HCT116 (cell line): ENCODE measurements around the gene INF2.

Source experiments
- CEBPB ChIP-seq: IDR thresholded peaks from 2 replicates; pipeline ENCODE4 v1.6.1; 2012; ENCODE audit warnings: low read depth
- CTCF ChIP-seq, 3 experiments: fragments of 200-600 bp in 1 of 3; sonication (generic) in 1 of 3; IDR thresholded peaks in 2 of 3; conservative IDR thresholded peaks in 1 of 3; 2 replicates each; pipeline ENCODE4 v1.5.1; 2012 to 2017; ENCODE audit warnings: low read depth in 2 of 3, low read length in 2 of 3, antibody characterized with exemption in 1 of 3, borderline replicate concordance in 1 of 3, control low read depth in 1 of 3, mild to moderate bottlenecking in 1 of 3, mixed read lengths in 1 of 3, mixed run types in 1 of 3, moderate library complexity in 1 of 3; ENCODE audit not compliant: insufficient read depth in 1 of 3
- EZH2 ChIP-seq: fragments of 200-600 bp; sonication (generic); IDR thresholded peaks from 2 replicates; pipeline ENCODE4 v1.6.1; 2017; ENCODE audit warnings: antibody characterized with exemption, mixed run types
- POLR2A ChIP-seq: IDR thresholded peaks from 2 replicates; pipeline ENCODE4 v1.7.0; 2011; ENCODE audit warnings: borderline replicate concordance; ENCODE audit not compliant: insufficient read depth, insufficient read length; ENCODE audit errors: extremely low read depth
- POLR2AphosphoS5 ChIP-seq: IDR thresholded peaks from 2 replicates; pipeline ENCODE4 v1.6.1; 2011; ENCODE audit warnings: mild to moderate bottlenecking, low read depth, low read length, moderate library complexity
- RAD21 ChIP-seq: IDR thresholded peaks from 2 replicates; pipeline ENCODE4 v1.6.1; 2012; ENCODE audit warnings: low read depth, mild to moderate bottlenecking
- REST ChIP-seq: IDR thresholded peaks from 2 replicates; pipeline ENCODE4 v1.6.1; 2012; ENCODE audit warnings: low read depth
- SIN3A ChIP-seq: IDR thresholded peaks from 2 replicates; pipeline ENCODE4 v1.6.1; 2012; ENCODE audit warnings: low read depth

GRCh38 chr14:104685998-104686610, 3.3 kb upstream of the INF2 start:
- TF ChIP-seq CTCF (IDR thresholded peaks at IDR 0.05 in 2 of 3, conservative IDR thresholded peaks at IDR 0.05 in 1 of 3; ENCODE audit: borderline replicate concordance in 1 of 3, insufficient read depth in 1 of 3, low read depth in 2 of 3, low read length in 2 of 3) (no peak), POLR2AphosphoS5 (no peak), SIN3A (no peak), REST (no peak), RAD21 (no peak), CEBPB (no peak), POLR2A (no peak), EZH2 (no peak)
